RWPE2 (cell line): ENCODE results near the gene GOLM1.

ENCODE experiments used
- ATAC-seq: fragments of 200-7000 bp; cut with Tn5 transposase; 3 replicates; pipeline ENCODE4 v1.9.1; 2021; ENCODE audit warnings: low read depth
- DNase-seq: peaks from one replicate; pipeline ENCODE4 v3.0.0-alpha.2; 2020; ENCODE audit warnings: low spot score
- H3K27ac ChIP-seq: fragments of 450-650 bp; 2 replicates; pipeline ENCODE4 v1.5.1; 2017; ENCODE audit warnings: mild to moderate bottlenecking; ENCODE audit not compliant: poor library complexity, severe bottlenecking
- H3K27me3 ChIP-seq: fragments of 250-450 bp; sonication (Bioruptor Pico); 2 replicates; pipeline ENCODE4 v1.5.1; 2021; ENCODE audit warnings: mild to moderate bottlenecking, moderate library complexity; ENCODE audit not compliant: insufficient read depth, poor library complexity, severe bottlenecking
- H3K36me3 ChIP-seq: fragments of 250-450 bp; sonication (Bioruptor Pico); 2 replicates; pipeline ENCODE4 v1.5.1; 2020; ENCODE audit warnings: low read depth, mild to moderate bottlenecking, moderate library complexity
- H3K4me1 ChIP-seq: fragments of 250-450 bp; sonication (Bioruptor Pico); 2 replicates; pipeline ENCODE4 v1.5.1; 2021; ENCODE audit warnings: mild to moderate bottlenecking, moderate library complexity; ENCODE audit not compliant: insufficient read depth, poor library complexity, severe bottlenecking
- H3K4me3 ChIP-seq: fragments of 250-450 bp; sonication (Bioruptor Pico); 2 replicates; pipeline ENCODE4 v1.5.1; 2021; ENCODE audit warnings: mild to moderate bottlenecking, moderate library complexity; ENCODE audit not compliant: severe bottlenecking
- H3K9me3 ChIP-seq: fragments of 250-450 bp; sonication (Bioruptor Pico); 2 replicates; pipeline ENCODE4 v1.5.1; 2021; ENCODE audit warnings: mild to moderate bottlenecking, moderate library complexity; ENCODE audit not compliant: severe bottlenecking
- CTCF ChIP-seq: fragments of 450-650 bp; IDR thresholded peaks from one replicate; pipeline ENCODE4 v1.5.1; 2017; ENCODE audit warnings: mild to moderate bottlenecking, moderate library complexity; ENCODE audit not compliant: poor library complexity, severe bottlenecking

The GOLM1 gene

DNA sequence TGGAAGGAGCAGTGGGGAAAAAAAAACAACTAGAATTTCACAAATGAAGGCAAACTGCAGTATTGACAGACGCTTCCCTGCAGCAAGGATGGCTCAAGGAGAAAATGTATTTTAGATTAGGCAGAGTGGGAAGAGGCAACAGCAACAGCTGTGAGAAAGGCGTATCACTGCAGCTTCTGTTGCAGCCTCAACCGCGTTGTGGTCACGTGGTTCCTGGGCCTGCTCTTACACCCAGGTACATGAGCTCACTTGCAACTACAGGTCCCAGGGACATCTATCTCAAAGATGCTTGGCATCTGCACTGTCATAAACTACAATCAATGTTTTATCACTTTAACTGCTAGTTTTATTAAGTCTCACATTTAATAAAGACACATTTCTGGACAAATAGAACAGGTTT lies 36.0 kb upstream of the GOLM1 start:
- no peak for ATAC-seq
- no peak overlapping the region for H3K27ac ChIP-seq

DNA sequence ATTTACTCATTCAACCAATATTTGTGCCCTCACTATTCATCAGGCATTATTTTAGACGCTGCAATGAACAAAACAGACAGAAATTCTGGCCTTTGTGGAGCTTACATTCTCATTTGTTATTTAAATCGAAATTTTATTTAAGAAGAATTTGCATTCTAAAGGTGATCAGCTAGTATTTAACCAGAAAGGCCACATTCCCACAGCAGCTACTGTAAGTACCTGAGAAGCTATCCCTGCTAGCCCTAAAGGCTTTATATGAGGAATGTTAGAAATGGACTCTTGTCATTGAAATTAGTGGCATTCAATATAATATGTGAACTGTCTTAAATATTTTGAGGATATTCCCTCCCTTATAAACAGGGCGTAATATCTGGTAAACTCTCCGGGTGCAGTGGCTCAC lies 35.0 kb upstream of the GOLM1 start:
- H3K27me3 ChIP-seq = no peaks in the 10 kb centered on the region
- H3K36me3 ChIP-seq = no peaks in the 10 kb centered on the region
- no peak for ATAC-seq
- no peaks in the 10 kb centered on the region for H3K4me1 ChIP-seq
- H3K9me3 ChIP-seq = no peaks in the 10 kb centered on the region
- H3K4me3 ChIP-seq = no peak overlapping the region
- no peak for TF ChIP-seq CTCF
- DNase-seq = no peak
- no peak overlapping the region for H3K27ac ChIP-seq

More for the DNA sequence above, 36.0 kb upstream of the GOLM1 start:
- no peaks in the 10 kb centered on the region for H3K36me3 ChIP-seq
- no peaks in the 10 kb centered on the region for H3K4me1 ChIP-seq
- no peaks in the 10 kb centered on the region for H3K27me3 ChIP-seq
- no peak overlapping the region for H3K4me3 ChIP-seq
- H3K9me3 ChIP-seq = no peaks in the 10 kb centered on the region
- DNase-seq = no peak
- TF ChIP-seq CTCF = no peak

DNA sequence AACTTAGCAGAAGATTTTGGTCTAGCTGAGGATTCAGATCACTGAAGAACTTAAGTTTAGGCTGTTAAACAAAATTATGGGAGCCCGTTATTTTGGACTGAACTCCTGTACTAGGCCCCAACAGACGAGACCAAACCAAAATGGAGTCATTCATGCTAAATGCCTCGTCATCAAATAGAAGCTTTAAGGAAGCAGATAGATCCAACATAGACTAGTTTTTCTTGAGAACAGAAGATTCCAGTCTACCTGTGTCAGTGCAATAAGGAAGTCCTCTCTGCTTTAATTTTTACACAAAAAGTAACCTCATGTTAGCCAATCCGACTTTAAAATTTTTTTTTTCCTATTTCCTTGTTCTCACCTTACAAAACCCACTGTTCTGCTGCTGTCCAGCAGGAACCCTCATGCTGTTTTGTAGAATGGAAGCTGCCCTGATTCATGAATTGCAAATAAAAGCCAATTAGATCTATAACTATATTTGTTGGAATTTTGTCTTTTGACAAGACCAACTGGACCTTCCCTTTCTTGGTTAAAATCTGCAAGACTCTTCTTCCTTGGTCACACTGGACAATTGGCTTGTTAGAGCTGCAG lies 29.0 kb upstream of the GOLM1 start:
- no peak for TF ChIP-seq CTCF
- no peak overlapping the region for H3K27ac ChIP-seq
- DNase-seq (no peak), ATAC-seq (no peak)
- H3K9me3 ChIP-seq = no peaks in the 10 kb centered on the region
- peaks cover 9% of the 10 kb centered on the region for H3K4me1 ChIP-seq
- no peaks in the 10 kb centered on the region for H3K27me3 ChIP-seq
- no peaks in the 10 kb centered on the region for H3K36me3 ChIP-seq
- H3K4me3 ChIP-seq = no peak overlapping the region

DNA sequence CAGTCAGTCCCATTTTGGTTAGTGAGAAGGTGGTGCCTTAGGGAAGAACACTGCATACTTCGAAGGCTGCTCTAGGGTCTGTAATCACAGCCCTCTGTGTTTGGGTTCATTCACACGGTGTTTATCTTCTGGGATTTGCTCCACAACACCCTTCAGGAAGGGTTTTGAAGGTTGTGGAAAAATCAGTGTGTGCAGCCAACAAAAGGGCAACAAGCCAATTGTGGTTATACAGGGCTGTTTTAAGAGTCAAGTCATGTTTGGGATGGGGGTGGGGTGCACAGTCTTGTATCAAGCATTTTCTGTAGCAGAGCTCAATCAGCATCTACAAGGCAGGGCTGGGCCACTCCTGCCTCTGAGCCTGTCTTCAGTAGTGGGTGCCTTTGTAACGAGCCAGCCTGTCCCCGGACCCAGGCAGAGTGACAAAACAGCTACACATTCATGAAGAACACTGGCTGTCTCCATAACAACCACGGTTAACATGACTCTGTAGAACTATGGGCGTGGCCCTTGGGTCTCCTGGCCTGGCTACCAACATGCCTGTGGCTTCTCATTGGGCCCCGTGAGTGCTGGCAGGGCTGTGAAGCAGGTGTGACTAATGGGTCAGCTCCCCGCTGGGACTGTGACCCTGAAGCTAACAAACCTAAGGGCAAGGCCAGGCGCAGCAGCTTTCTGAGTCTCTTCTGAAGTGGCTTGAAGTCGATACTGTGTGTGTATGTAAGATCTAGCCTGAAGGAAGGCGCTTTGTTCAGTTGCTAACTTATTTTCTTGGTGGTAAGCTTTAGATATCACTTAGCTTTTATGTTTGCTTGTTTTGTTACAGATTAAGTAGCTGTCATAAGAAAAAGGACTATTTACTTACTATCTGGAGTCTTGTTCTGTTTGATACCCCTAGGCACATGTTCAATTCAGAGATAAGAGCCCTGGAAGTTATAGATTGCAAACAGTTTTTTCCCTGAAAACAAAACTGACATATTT lies 27.9 kb upstream of the GOLM1 start:
- Histone ChIP-seq H3K27me3 (no peaks in the 10 kb centered on the region), H3K36me3 (no peaks in the 10 kb centered on the region), H3K9me3 (no peaks in the 10 kb centered on the region), H3K4me1 (peaks cover 9% of the 10 kb centered on the region), H3K4me3 (no peak overlapping the region), H3K27ac (no peak overlapping the region)
- ATAC-seq = peak; percentile 94
- TF ChIP-seq CTCF = no peak
- peak; percentile 69 for DNase-seq

GRCh38 chr9:86122311-86122710 lies 23.0 kb upstream of the GOLM1 start:
- peaks cover 4% of the 10 kb centered on the region for H3K4me1 ChIP-seq
- no peak overlapping the region for H3K4me3 ChIP-seq
- ATAC-seq (no peak), DNase-seq (no peak)
- no peaks in the 10 kb centered on the region for H3K9me3 ChIP-seq
- H3K27ac ChIP-seq = no peak overlapping the region
- H3K36me3 ChIP-seq = no peaks in the 10 kb centered on the region
- H3K27me3 ChIP-seq = no peaks in the 10 kb centered on the region
- TF ChIP-seq CTCF = no peak
